Neuronal stem cell (in vitro differentiated cells): Measurements from ENCODE around the gene TUBA8. TPM values are rescaled to one million over a fixed set of nuclear protein-coding genes. Genes with fewer than 3 reads are reported as not detected.
A peak's percentile ranks its signal among the peaks of the same experiment; 100 is the strongest.
"Not testable (repeated sequence)": the region's sequence is repeated elsewhere in the genome, so short reads cannot be mapped to it uniquely, and the experiment has no call there.

Source experiments
- DNase-seq: peaks from one replicate; pipeline ENCODE4 v3.0.0-alpha.2; 2013; ENCODE audit warnings: low spot score
- H2AFZ ChIP-seq: one replicate; pipeline ENCODE4 v1.6.1; 2013; ENCODE audit warnings: mild to moderate bottlenecking, low read length, inconsistent platforms
- H2AK5ac ChIP-seq: 2 replicates; pipeline ENCODE4 v1.6.1; 2013; ENCODE audit warnings: low read depth, mild to moderate bottlenecking, inconsistent platforms, low read length, moderate library complexity, mixed read lengths
- H2BK120ac ChIP-seq: 2 replicates; pipeline ENCODE4 v1.6.1; 2013; ENCODE audit warnings: low read depth, mild to moderate bottlenecking, inconsistent platforms, low read length, moderate library complexity, mixed read lengths
- H2BK12ac ChIP-seq: one replicate; pipeline ENCODE4 v1.6.1; 2013; ENCODE audit warnings: low read length, inconsistent platforms
- H2BK15ac ChIP-seq: 2 replicates; pipeline ENCODE4 v1.6.1; 2013; ENCODE audit warnings: mild to moderate bottlenecking, low read length, inconsistent platforms, mixed read lengths
- H2BK5ac ChIP-seq: one replicate; pipeline ENCODE4 v1.6.1; 2013; ENCODE audit warnings: inconsistent platforms, mild to moderate bottlenecking, low read length, moderate library complexity
- H3K14ac ChIP-seq: one replicate; pipeline ENCODE4 v1.6.1; 2013; ENCODE audit warnings: low read length, inconsistent platforms
- H3K18ac ChIP-seq: 2 replicates; pipeline ENCODE4 v1.6.1; 2013; ENCODE audit warnings: low read length, inconsistent platforms
- H3K23ac ChIP-seq: 2 replicates; pipeline ENCODE4 v1.6.1; 2013; ENCODE audit warnings: low read depth, mild to moderate bottlenecking, mixed read lengths, low read length, inconsistent platforms; ENCODE audit not compliant: poor library complexity
- H3K27ac ChIP-seq: replicated peaks from 3 replicates; pipeline ENCODE4 v1.5.1; 2013; ENCODE audit warnings: low read length, inconsistent platforms
- H3K27me3 ChIP-seq, 3 experiments: 2 replicates each; pipeline ENCODE4 v1.6.1; 2013; ENCODE audit warnings: low read length in 3 of 3, mild to moderate bottlenecking in 2 of 3, inconsistent platforms in 1 of 3, low read depth in 1 of 3, mixed read lengths in 1 of 3, moderate library complexity in 1 of 3; ENCODE audit not compliant: control insufficient read depth in 3 of 3, insufficient read depth in 3 of 3
- H3K36me3 ChIP-seq, 2 donors: replicated peaks in 1 of 2; 2 replicates each; pipeline ENCODE4 v1.6.1; 2013; ENCODE audit warnings: low read length in 2 of 2; ENCODE audit not compliant: control insufficient read depth in 2 of 2, insufficient read depth in 2 of 2
- H3K4ac ChIP-seq: 2 replicates; pipeline ENCODE4 v1.6.1; 2013; ENCODE audit warnings: inconsistent platforms, mild to moderate bottlenecking, low read length, moderate library complexity
- H3K4me1 ChIP-seq, 2 donors: 1 replicate in 1 of 2; 2 replicates in 1 of 2; pipeline ENCODE4 v1.6.1; 2013; ENCODE audit warnings: low read length in 2 of 2, low read depth in 1 of 2; ENCODE audit not compliant: control insufficient read depth in 2 of 2, insufficient read depth in 1 of 2
- H3K4me2 ChIP-seq: one replicate; pipeline ENCODE4 v1.6.1; 2013; ENCODE audit warnings: mild to moderate bottlenecking, low read length, inconsistent platforms; ENCODE audit not compliant: insufficient read depth, poor library complexity, severe bottlenecking
- H3K4me3 ChIP-seq, 2 donors: 2 replicates each; pipeline ENCODE4 v1.5.1; 2013; ENCODE audit warnings: low read length in 2 of 2, mild to moderate bottlenecking in 2 of 2, inconsistent platforms in 1 of 2, moderate library complexity in 1 of 2
- H3K79me1 ChIP-seq: one replicate; pipeline ENCODE4 v1.6.1; 2013; ENCODE audit warnings: low read depth, mild to moderate bottlenecking, inconsistent platforms, low read length, moderate library complexity
- H3K9ac ChIP-seq: one replicate; pipeline ENCODE4 v1.6.1; 2013; ENCODE audit warnings: mild to moderate bottlenecking, low read depth, low read length, inconsistent platforms; ENCODE audit not compliant: poor library complexity
- H3K9me3 ChIP-seq, 2 donors: replicated peaks in 1 of 2; 2 replicates each; pipeline versions ENCODE3 to v1.6.1; 2013; ENCODE audit warnings: low read length in 2 of 2, mild to moderate bottlenecking in 2 of 2, inconsistent platforms in 1 of 2, low read depth in 1 of 2, mixed read lengths in 1 of 2, moderate library complexity in 1 of 2; ENCODE audit not compliant: control insufficient read depth in 2 of 2, insufficient read depth in 1 of 2
- H4K8ac ChIP-seq: one replicate; pipeline ENCODE4 v1.6.1; 2013; ENCODE audit warnings: low read depth, mild to moderate bottlenecking, inconsistent platforms, low read length, moderate library complexity
- H4K91ac ChIP-seq: one replicate; pipeline ENCODE4 v1.6.1; 2013; ENCODE audit warnings: low read length, low read depth, mild to moderate bottlenecking, inconsistent platforms; ENCODE audit not compliant: poor library complexity
- WGBS, 2 donors: extraction: QIAGEN DNeasy Blood & Tissue Kit; methylation state at CpG; one replicate each; pipeline ENCODE4 v1.1.7; 2013; ENCODE audit warnings: missing lambda C conversion rate in 2 of 2, mixed read lengths in 1 of 2; ENCODE audit not compliant: insufficient read length in 2 of 2, insufficient replicate concordance in 1 of 2; ENCODE audit errors: extremely low coverage in 2 of 2; 5-methylcytosine and 5-hydroxymethylcytosine counted together
- polyA plus RNA-seq, 2 experiments: library from polyadenylated mRNA; stranded (reverse); fragments of 200-250 nt; gene quantifications; one replicate each; pipeline ENCODE4 v1.2.3, GENCODE V29; 2013

TUBA8 gene
- polyA plus RNA-seq (2013, experiment 1 of 2) = 1.3 TPM
- 1.2 TPM for polyA plus RNA-seq (2013, experiment 2 of 2)

- Histone ChIP-seq H3K4me3 (peak within 1 kb of the TSS; percentile 35 to 76), H3K23ac (peak within 1 kb of the TSS; percentile 43), H2BK120ac (no peak within 1 kb of the TSS), H2BK15ac (peak within 1 kb of the TSS; percentile 20), H2BK5ac (peak within 1 kb of the TSS; percentile 62), H3K9me3 (peaks cover 0 to 5% of the 10 kb centered on the region in 2 donors), H3K79me1 (no peaks in the 10 kb centered on the region), H4K91ac (no peak within 1 kb of the TSS), H3K18ac (peak within 1 kb of the TSS; percentile 88), H4K8ac (no peak within 1 kb of the TSS), H3K27ac (no peak within 1 kb of the TSS), H3K14ac (peak within 1 kb of the TSS; percentile 51), H3K4me2 (peak within 1 kb of the TSS; percentile 75), H2AFZ (peak within 1 kb of the TSS; percentile 80), H3K4ac (no peak within 1 kb of the TSS), H3K27me3 (peaks cover 0 to 22% (median 5%) of the 10 kb centered on the region in 3 experiments), H2BK12ac (no peak within 1 kb of the TSS), H3K4me1 (peaks cover 2 to 3% of the 10 kb centered on the region in 2 donors), H3K36me3 (no peaks in the 10 kb centered on the region), H2AK5ac (peak within 1 kb of the TSS; percentile 27), H3K9ac (peak within 1 kb of the TSS; percentile 79)
- DNase-seq = peak; percentile 30
- WGBS, 2 donors = no CpG with 5 or more reads among the region's 72 CpGs
These were observed at the start of gene TUBA8 for GRCh38 chr22:18110194-18110953. Gene TUBA8, plus strand, starts transcription at chr22:18110809. Its CDS starts 57 bp downstream, at chr22:18110866.

- no peak overlapping the region for H3K27ac ChIP-seq
- H4K8ac ChIP-seq = no peak overlapping the region
- H3K27me3 ChIP-seq = peaks cover 0 to 36% (median 0%) of the 10 kb centered on the region in 3 experiments
These were observed 48.2 kb upstream of the TUBA8 start for GRCh38 chr22:18062421-18062820.

DNA sequence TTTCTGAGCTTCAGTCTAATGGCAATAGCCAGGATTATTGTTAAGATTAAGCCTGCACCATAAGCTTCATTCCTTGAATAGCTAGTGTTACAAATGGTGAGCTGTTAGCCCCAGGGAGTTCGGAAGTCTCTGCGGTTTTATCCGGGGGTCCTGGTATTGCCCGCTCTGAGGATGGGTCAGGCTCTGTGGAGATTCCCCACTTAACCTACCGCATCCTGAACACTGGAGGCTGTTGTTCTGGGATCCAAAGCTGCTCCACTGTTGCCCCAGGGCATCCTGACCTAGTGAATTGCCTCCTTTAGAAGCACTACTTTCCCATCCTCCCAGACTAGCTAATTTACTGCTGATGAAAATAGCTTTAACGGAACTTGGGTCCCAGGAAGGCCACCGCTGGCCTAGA is 47.3 kb upstream of the TUBA8 start:
- no peak overlapping the region for H4K91ac ChIP-seq
- no peak overlapping the region for H3K4me3 ChIP-seq
- no peaks in the 10 kb centered on the region for H3K79me1 ChIP-seq
- no peak overlapping the region for H3K4me2 ChIP-seq
- no peak for DNase-seq
- H3K27ac ChIP-seq = no peak overlapping the region
- no peaks in the 10 kb centered on the region for H3K36me3 ChIP-seq
- no peak overlapping the region for H3K18ac ChIP-seq
- H2BK12ac ChIP-seq = no peak overlapping the region
- H3K23ac ChIP-seq = no peak overlapping the region
- H2BK15ac ChIP-seq = no peak overlapping the region
- no peak overlapping the region for H3K9ac ChIP-seq
- H2AK5ac ChIP-seq = no peak overlapping the region
- H3K4me1 ChIP-seq = peaks cover 5 to 9% of the 10 kb centered on the region in 2 donors
- no peak overlapping the region for H2AFZ ChIP-seq
- no peak overlapping the region for H3K4ac ChIP-seq
- no CpG with 5 or more reads among the region's 7 CpGs for WGBS, 2 donors
- H4K8ac ChIP-seq = no peak overlapping the region
- H3K27me3 ChIP-seq = peaks cover 0 to 41% (median 0%) of the 10 kb centered on the region in 3 experiments
- no peaks in the 10 kb centered on the region for H3K9me3 ChIP-seq
- H2BK5ac ChIP-seq = no peak overlapping the region
- H3K14ac ChIP-seq = no peak overlapping the region
- no peak overlapping the region for H2BK120ac ChIP-seq

More at GRCh38 chr22:18062421-18062820, 48.2 kb upstream of the TUBA8 start:
- DNase-seq = no peak
- Histone ChIP-seq H3K9ac (no peak overlapping the region), H2BK120ac (no peak overlapping the region), H3K18ac (no peak overlapping the region), H3K9me3 (no peaks in the 10 kb centered on the region), H3K4ac (no peak overlapping the region), H3K4me2 (no peak overlapping the region), H3K14ac (no peak overlapping the region), H2BK12ac (no peak overlapping the region), H3K36me3 (no peaks in the 10 kb centered on the region), H3K4me1 (peaks cover 5 to 9% of the 10 kb centered on the region in 2 donors), H2AK5ac (no peak overlapping the region), H3K4me3 (no peak overlapping the region), H2AFZ (no peak overlapping the region), H2BK15ac (no peak overlapping the region), H3K23ac (no peak overlapping the region), H3K79me1 (no peaks in the 10 kb centered on the region), H4K91ac (no peak overlapping the region), H2BK5ac (no peak overlapping the region)
- no CpG with 5 or more reads among the region's 3 CpGs for WGBS, 2 donors

- not testable (repeated sequence) for DNase-seq, H3K4ac ChIP-seq, H2AFZ ChIP-seq, H2BK15ac ChIP-seq, H3K4me1 ChIP-seq, H3K4me2 ChIP-seq, H3K79me1 ChIP-seq, H3K9me3 ChIP-seq, H3K23ac ChIP-seq, H3K4me3 ChIP-seq, H2AK5ac ChIP-seq, H3K36me3 ChIP-seq, H3K27ac ChIP-seq, H3K18ac ChIP-seq, H4K91ac ChIP-seq, H2BK120ac ChIP-seq, H2BK5ac ChIP-seq, H2BK12ac ChIP-seq, H3K14ac ChIP-seq, H4K8ac ChIP-seq, H3K9ac ChIP-seq
- WGBS, 2 donors = no CpG with 5 or more reads among the region's 6 CpGs
- peaks cover 0 to 46% (median 0%) of the 10 kb centered on the region in 3 experiments for H3K27me3 ChIP-seq
These were observed 46.9 kb upstream of the TUBA8 start for GRCh38 chr22:18063715-18064114.
